8988T (cell line): ENCODE data around the gene EYA2.
"Not testable (repeated sequence)": the region's sequence is repeated elsewhere in the genome, so short reads cannot be mapped to it uniquely, and the experiment has no call there.

Source experiments
- DNase-seq: peaks from one replicate; pipeline ENCODE4 v3.0.0; 2011

EYA2 gene

GRCh38 chr20:47154089-47154488 is 259.4 kb downstream of the EYA2 start:
- no peak for DNase-seq

DNA sequence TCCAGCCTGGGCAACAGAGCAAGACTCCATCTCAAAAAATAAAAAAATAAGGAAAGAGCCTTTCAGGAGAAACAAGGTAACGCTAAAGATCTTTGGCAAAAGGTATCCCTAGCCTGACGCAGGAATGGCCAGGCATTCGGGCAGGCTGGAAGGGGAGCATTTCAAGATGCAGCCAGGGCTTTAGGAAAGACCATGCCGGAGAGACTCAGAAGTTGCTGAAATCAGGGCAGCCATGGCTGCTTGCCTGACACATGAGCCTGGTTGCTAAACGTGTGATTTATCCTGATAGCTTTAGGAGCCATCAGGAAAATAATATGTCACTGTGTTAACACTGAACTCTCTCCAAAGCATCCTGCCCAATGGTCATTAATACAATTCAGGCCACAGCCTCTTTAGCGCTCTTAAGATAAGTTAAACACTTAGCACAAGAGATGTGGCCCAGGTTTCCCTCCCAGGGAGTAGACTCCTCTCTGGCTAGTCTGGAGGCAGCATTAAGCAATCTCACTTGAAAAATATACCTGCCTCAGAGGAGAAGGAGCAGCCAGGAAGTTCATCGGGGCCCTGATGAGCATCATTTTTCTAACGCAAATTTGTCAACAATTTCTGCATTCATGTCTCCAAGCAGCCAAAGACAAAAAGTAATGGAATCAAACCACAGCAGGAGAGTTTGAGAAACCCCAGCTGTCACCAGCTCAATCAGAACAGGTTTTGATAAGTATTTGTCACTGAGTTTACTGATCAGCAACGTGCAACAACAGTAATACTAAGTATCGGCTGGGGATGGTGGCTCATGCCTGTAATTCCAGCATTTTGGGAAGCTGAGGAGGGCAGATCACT is 261.9 kb downstream of the EYA2 start:
- DNase-seq: no peak

- DNase-seq: no peak
These were observed 264.5 kb downstream of the EYA2 start for GRCh38 chr20:47159166-47159565.

DNA sequence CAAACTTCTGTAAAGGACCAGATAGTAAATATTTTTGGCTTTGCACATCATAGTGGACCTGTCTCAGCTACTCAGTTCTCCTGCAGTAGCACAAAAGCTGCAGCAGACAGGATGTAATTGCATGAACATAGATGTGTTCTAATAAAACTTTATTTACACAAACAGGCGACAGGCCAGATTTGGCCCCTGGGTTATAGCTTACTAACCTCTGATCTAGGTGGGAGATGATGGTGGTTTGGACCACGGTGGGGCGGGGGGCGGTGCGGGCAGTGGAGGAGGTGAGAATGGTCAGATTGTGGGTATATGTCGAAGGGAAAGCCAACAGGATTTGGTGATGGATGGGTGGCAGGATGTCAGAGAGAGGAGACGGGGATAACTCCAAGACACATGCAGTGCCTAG is 265.6 kb downstream of the EYA2 start:
- no peak for DNase-seq

- no peak for DNase-seq
These were observed 266.3 kb downstream of the EYA2 start for GRCh38 chr20:47160992-47161391.

GRCh38 chr20:47161411-47161810 is 266.8 kb downstream of the EYA2 start:
- no peak for DNase-seq

DNA sequence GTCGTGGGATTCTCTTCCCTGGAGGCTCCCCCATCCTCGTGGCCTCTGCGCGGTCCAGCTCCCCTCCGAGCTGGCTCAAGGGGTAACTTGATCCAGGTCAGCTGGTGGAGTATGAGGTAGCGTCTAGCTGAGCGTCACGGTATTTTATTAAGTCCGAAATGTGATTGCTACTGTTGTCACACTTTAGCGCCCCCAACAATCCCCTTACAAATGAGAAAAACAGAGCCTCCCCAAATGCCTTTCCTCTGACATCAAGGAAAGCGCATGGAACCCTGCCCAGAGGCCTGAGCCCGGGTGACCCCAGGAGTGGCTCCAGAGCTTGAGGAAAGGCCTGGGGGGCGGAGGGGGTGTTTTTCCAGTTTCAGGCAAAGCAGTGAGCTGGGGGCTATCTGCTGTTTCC is 269.5 kb downstream of the EYA2 start:
- no peak for DNase-seq

GRCh38 chr20:47165376-47165865 is 270.8 kb downstream of the EYA2 start:
- DNase-seq: no peak

DNA sequence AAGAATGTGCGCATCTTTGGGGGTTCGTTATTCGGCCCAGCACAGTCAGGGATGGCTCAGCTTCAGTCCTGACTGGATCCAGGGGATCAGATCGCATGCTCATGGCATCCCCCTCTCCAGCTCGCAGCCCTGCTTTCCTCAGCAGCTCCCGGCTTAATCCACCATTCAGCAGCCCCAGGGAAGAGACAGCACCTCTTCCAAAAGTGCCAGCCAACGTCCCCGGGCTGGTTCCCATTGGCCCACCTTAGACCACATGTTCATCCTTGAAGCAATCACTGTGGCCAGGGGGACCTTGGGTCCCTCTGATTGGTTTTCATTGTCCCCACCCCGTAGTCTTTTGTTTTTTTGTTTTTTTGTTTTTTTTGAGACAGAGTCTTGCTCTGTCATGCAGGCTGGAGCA is 273.2 kb downstream of the EYA2 start:
- DNase-seq: no peak

GRCh38 chr20:47172579-47172978 is 277.9 kb downstream of the EYA2 start:
- no peak for DNase-seq

GRCh38 chr20:47173596-47174216 is 279.1 kb downstream of the EYA2 start:
- DNase-seq: no peak

DNA sequence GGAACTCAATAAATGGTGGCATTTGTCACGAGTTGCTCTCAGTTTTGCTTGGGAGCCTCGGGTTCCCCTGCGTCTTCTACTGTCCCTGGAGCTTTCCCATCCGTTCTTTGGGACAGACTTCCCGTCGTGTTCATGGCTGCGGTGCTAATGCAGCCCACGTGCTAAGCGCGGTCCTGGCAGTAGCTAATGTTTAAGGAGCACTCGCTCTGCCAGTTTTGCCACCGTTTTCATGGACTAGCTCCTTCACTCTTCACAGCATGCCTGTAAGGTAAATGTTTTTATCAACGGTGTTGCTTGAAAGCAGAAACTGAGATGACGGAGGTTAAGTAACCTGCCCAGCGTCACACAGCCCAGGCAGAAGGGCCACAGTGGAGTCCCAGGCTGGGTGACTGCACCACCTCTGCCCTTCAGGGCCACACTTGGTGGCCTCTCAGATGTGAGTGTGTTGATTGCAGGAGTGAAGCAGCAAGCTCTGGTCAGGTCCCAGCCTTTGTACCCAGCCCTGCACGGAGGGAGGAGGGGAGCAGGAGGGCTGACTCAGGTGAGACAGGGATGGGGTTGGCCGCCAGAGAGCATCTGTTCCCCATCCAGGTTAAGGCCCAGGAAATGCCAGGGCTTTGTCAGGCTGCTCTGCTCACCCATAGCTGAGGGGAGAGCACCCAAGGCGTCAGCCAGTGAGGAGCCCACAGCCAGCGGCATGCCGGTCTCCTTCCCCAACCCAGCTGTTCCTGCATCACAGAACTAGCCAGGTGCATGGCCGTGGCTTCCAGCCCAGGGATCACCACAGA is 280.0 kb downstream of the EYA2 start:
- DNase-seq: no peak

DNA sequence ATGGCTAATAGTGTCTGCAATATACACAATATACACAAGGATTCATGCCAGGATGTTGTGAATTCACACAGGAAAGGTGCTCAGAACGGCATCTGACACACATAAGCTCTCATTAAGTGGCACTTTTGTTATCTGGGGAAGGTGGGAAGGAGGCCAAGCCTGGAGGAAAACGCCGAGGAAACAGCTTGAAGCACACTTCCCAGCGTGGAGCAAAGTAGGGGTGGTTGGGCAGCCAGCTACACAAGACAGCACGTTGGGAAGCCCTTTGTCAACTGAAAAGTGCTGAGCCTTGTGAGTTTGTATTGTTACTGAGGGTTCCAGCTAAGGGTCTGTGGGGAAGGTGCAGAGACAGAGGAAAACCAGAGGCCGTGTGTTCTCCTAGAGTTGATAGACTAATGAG is 280.9 kb downstream of the EYA2 start:
- no peak for DNase-seq

- not testable (repeated sequence) for DNase-seq
These were observed 281.6 kb downstream of the EYA2 start for GRCh38 chr20:47176217-47176616.

DNA sequence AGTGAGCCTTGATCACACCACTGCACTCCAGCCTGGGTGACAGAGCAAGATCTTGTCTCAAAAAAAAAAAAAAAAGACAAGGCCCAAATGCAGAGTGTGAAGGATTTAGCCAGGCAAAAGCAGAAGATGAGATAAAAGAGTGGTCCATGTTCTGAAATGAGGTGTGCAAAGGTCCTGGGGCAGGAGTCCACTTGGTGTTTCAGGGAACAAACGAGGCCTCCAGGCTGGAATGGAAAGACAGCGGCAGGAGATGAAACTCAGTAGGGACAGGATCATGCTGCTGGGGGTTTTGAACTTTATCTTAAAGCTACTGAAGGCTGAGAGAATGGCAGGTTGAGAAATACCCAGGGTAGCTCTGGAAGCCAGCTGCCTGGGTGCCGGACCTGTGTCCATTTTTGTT is 283.6 kb downstream of the EYA2 start:
- no peak for DNase-seq

DNA sequence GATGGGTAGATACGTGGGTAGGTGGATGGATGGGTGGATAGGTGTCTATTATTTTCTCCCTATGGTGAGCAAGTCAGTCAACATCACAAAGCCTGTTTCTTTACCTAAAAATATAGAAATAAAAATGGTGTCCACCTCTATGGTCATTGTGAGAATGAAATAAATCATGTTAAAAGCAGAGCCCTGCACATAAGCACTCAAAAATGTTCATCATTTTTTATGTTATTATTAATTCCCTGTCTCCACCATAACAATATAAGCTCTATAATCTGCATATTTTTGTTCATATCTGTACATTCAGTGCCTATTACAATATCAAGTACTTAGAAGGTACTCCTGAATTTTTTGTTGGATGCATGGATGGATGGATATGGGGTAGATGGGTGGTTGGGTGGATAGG is 284.2 kb downstream of the EYA2 start:
- DNase-seq: no peak

- no peak for DNase-seq
These were observed 284.6 kb downstream of the EYA2 start for GRCh38 chr20:47179267-47179666.

DNA sequence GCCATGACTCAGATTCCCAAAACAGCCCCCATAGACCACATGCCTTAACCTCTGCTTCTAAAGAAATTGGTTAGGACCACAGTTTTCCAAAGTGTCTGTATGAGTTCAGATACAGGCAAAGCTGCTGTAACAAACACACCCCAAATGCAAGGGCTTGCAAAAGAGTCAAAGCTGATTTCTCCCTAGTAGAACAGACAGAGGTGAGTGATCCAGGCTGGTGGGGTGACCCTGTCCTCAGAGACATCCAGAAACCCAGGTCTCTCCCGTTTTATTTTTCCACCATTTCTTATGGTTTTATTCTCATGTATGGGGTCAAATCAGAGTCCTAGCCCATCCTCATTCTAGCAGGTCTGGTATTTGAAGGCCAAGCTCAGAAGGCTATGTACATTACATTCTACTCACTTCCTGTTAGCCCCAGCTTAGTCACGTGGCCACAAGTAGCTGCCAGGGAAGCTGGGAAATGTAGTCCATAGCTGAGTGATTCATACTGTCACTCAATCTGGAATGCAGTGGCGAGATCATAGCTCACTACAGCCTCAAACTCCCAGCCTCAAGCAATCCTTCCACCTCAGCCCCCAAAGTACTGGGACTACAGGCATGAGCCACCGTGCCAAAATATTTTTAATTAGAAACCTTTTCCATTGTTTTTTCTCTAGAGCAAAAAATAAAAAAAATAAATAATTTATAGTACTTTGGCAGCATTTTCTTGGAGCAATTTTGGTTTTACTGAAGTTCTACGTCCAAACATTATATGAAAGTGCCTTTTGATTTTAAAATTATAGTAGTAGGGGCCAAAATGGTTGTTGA is 286.6 kb downstream of the EYA2 start:
- peak; percentile 54 for DNase-seq

- no peak for DNase-seq
These were observed 288.7 kb downstream of the EYA2 start for GRCh38 chr20:47183367-47183766.

- DNase-seq: no peak
These were observed 293.0 kb downstream of the EYA2 start for GRCh38 chr20:47187450-47188195.

- no peak for DNase-seq
These were observed 293.9 kb downstream of the EYA2 start for GRCh38 chr20:47188540-47188939.

DNA sequence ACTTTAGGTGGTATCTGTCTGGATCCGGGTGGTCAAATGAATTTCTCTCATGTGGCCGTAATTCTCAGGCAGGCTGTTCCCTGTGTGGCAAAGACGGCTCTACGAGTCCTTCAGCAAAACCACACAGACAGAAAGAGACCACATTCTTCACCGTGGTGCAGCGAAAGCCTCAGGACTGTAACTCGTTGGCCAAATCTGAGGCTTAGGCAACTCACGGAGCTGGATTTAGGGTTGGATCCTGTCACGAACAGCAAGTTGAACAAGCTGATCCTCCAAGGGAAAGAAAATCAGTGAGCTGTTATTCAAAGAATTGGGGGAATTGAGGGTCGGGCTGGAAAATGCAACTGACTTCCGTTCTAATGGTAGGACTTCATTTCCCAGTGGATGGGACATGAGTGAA is 294.4 kb downstream of the EYA2 start:
- no peak for DNase-seq
